Right cardiac atrium (tissue), 5 donors: ENCODE data around the gene ZSWIM5. TPM values are rescaled to one million over a fixed set of nuclear protein-coding genes. Genes with fewer than 3 reads are reported as not detected.
"Not testable (repeated sequence)": the region's sequence is repeated elsewhere in the genome, so short reads cannot be mapped to it uniquely, and the experiment has no call there.

ENCODE experiments used
- ATAC-seq, 2 donors: fragments of 200-7000 bp; cut with Tn5 transposase; one replicate each; pipeline versions ENCODE4 v1.8.0 to v1.9.1; 2020; ENCODE audit warnings: moderate library complexity in 2 of 2, mild to moderate bottlenecking in 1 of 2
- DNase-seq, 3 donors: peaks; one replicate each; pipeline ENCODE4 v3.0.0-alpha.2; 2020
- H3K27ac ChIP-seq: one replicate; pipeline ENCODE4 v1.5.1; 2013; ENCODE audit warnings: mild to moderate bottlenecking, low read length, control low read depth, moderate library complexity
- H3K27me3 ChIP-seq: one replicate; pipeline ENCODE4 v1.6.1; 2013; ENCODE audit not compliant: control insufficient read depth, insufficient read depth
- H3K4me1 ChIP-seq: one replicate; pipeline ENCODE4 v1.6.1; 2013; ENCODE audit warnings: low read length; ENCODE audit not compliant: control insufficient read depth, insufficient read depth
- H3K4me3 ChIP-seq: one replicate; pipeline ENCODE4 v1.5.1; 2013; ENCODE audit warnings: low read length, control low read depth
- H3K9me3 ChIP-seq: one replicate; pipeline ENCODE4 v1.6.1; 2013; ENCODE audit warnings: low read length; ENCODE audit not compliant: control insufficient read depth
- WGBS: extraction: QIAGEN DNeasy Blood & Tissue Kit; methylation state at CpG from one replicate; pipeline ENCODE4 v1.1.7; 2013; 5-methylcytosine and 5-hydroxymethylcytosine counted together
- intact Hi-C, 4 donors: fragments of 100-400 bp; cut with DNase I; formaldehyde crosslinking; loops; one replicate each; pipeline versions ENCODE4 v1.11.0 to v1.14.0; 2022 to 2023
- polyA plus RNA-seq: library from polyadenylated mRNA; stranded (reverse); fragments of 200-250 nt; gene quantifications from one replicate; pipeline ENCODE4 v1.2.3, GENCODE V29; 2013
- total RNA-seq, 4 donors: library from RNA; stranded (reverse); fragmentation: NEBNext Ultra II Directional; extraction: Animal tissue kit (Norgen Biotek cat#: 25700); gene quantifications; one replicate each; pipeline ENCODE4 v1.2.1, GENCODE V29; 2021
- donor health status: healthy with polysubstance abuse.
- donor health status: DM: no; HTN: yes; CAD: no.
- donor health status: DM: no; HTN: no; CAD: no.
- donor health status: DM: no; HTN: yes; CAD: no; lungs with severe emphysema.
- donor health status: DM: yes; HTN: yes; CAD: no.

ZSWIM5 gene
- total and polyA plus RNA-seq, 5 donors = 0.68 to 2.2 (median 1.8) TPM

- intact Hi-C loops = no loop called here
- no peak for DNase-seq
Measured at GRCh38 chr1:45079533-45079932, 126.9 kb downstream of the ZSWIM5 start.

DNA sequence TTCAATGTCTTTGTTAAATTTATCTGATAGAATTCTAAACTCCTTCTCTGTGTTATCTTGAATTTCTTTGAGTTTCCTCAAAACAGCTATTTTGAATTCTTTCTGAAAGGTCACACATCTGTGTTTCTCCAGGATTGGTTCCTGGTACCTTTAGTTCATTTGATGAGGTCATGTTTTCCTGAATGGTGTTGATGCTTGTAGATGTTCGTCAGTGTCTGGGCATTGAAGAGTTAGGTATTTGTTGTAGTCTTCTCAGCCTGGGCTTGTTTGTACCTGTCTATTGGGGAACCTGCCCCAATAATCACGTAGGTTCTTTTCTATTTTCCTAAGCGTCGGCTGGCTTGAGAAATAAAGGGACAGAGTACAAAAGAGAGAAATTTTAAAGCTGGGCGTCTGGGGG, 129.4 kb downstream of the ZSWIM5 start:
- WGBS = 92% methylated on average over 5 of the region's 5 CpGs
- H3K27ac ChIP-seq, DNase-seq, H3K9me3 ChIP-seq, H3K4me1 ChIP-seq, H3K27me3 ChIP-seq, ATAC-seq, H3K4me3 ChIP-seq, intact Hi-C loops: not testable (repeated sequence)

More at GRCh38 chr1:45079533-45079932, 126.9 kb downstream of the ZSWIM5 start:
- no peak for ATAC-seq
- Histone ChIP-seq H3K4me3 (no peak overlapping the region), H3K27ac (no peak overlapping the region), H3K9me3 (no peaks in the 10 kb centered on the region), H3K4me1 (no peaks in the 10 kb centered on the region), H3K27me3 (no peaks in the 10 kb centered on the region)

DNA sequence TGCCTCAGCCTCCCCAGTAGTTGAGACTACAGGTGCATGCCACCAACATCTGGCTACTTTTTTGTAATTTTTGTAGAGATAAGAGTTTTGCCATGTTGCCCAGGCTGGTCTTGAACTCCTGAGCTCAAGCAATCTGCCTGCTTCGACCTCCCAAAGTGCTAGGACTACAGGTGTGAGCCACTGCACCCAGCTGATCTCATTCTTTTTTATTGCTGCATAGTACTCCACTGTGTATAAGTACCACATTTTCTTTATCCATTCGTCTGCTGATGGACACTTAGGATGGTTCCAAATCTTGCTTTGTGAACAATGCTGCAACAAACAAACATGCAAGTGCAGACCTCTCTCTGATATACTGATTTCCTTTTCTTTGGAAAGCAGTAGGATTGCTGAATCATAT, 134.8 kb downstream of the ZSWIM5 start:
- ATAC-seq (no peak), DNase-seq (no peak)
- Histone ChIP-seq H3K27ac (no peak overlapping the region), H3K27me3 (no peaks in the 10 kb centered on the region), H3K9me3 (no peaks in the 10 kb centered on the region), H3K4me3 (no peak overlapping the region), H3K4me1 (no peaks in the 10 kb centered on the region)
- intact Hi-C loops = no loop called here
- 78% methylated on average over 2 of the region's 2 CpGs for WGBS

DNA sequence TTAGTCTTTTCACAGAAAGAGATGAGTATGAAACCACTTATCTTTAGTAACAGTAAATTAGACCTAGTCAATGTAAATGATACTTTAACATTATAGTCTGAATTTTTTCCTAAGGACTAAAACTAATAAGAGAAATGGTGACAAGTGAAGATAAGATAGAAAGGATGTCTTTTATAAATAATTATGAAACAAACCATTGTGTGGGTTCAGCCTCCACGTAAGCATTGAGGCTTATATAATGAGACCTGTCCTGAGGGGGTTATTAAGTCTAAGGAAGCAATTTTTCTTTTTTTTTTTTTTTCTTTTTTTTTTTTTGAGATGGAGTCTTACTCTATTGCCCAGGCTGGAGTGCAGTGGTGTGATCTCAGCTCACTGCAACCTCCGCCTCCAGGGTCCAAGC, 138.6 kb downstream of the ZSWIM5 start:
- 76% methylated on average over 2 of the region's 2 CpGs for WGBS
- H3K9me3 ChIP-seq = no peaks in the 10 kb centered on the region
- no peak for DNase-seq
- ATAC-seq = no peak
- intact Hi-C loops = no loop called here
- H3K4me3 ChIP-seq = no peak overlapping the region
- H3K27ac ChIP-seq = no peak overlapping the region
- H3K4me1 ChIP-seq = no peaks in the 10 kb centered on the region
- H3K27me3 ChIP-seq = no peaks in the 10 kb centered on the region

DNA sequence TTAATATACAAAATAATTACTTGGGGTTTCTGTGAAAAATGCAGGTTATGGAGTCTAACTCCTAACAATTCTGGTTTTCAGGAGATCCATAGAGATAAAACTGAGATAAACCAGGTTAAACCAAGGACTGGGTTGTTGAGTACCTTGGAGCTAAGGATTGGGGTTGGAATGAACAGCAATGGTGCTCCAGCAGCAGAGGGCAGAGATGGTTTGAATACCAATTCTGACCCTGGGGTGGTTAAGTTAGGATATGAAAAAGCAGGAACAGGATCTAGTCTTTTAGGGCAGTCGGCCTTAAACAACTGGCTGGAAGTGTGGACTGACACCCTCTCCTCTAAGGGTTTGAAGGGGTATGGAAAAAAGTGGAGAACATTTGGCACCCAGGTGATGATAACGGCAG, 141.3 kb downstream of the ZSWIM5 start:
- no peak for DNase-seq
- Histone ChIP-seq H3K27me3 (no peaks in the 10 kb centered on the region), H3K4me3 (no peak overlapping the region), H3K9me3 (no peaks in the 10 kb centered on the region), H3K4me1 (no peaks in the 10 kb centered on the region), H3K27ac (no peak overlapping the region)
- ATAC-seq = no peak
- intact Hi-C loops = no loop called here
- 65% methylated on average over 2 of the region's 2 CpGs for WGBS

DNA sequence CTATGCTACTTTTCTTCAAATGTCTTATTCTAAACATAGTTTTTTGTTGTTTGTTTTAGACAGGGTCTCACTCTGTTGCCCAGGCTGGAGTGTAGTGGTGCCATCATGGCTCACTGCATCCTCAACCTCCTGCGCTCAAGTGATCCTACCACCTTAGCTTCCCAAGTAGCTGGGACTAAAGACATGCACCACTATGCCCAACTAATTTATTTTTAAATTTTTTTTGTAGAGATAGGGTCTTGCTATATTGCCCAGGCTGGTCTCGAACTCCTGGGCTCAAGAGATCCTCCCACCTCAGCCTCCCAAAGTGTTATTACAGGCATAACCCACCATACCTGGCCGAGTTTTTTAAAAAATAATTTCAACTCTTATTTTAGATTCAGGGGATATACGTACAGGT, 143.9 kb downstream of the ZSWIM5 start:
- H3K4me1 ChIP-seq, DNase-seq, H3K27me3 ChIP-seq, H3K9me3 ChIP-seq, H3K4me3 ChIP-seq, ATAC-seq, H3K27ac ChIP-seq, intact Hi-C loops: not testable (repeated sequence)
- 95% methylated on average over 4 of the region's 4 CpGs for WGBS

DNA sequence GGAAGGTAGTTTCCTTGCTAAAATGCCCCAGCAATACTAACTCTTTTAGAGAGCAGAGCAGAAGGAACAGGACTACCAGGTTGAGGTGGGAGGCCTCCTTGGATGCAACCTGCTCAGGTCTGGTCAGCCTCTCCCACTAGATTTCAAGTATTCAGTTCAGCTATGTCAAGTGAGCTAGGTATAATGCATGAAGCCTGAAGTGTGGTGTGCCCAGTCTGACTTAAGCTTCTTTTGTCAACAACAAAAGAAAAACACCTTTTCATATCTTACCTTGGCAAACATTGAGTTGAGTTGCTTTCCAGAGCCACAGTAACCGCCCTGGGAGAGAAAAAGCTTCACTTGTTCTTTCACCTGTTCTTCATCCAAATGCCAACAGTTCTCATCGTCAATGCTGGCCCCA, 146.6 kb downstream of the ZSWIM5 start:
- Histone ChIP-seq H3K4me1 (no peaks in the 10 kb centered on the region), H3K9me3 (no peaks in the 10 kb centered on the region), H3K4me3 (no peak overlapping the region), H3K27me3 (no peaks in the 10 kb centered on the region), H3K27ac (no peak overlapping the region)
- intact Hi-C loops = no loop called here
- no peak for ATAC-seq
- no peak for DNase-seq
- WGBS = 89% methylated on average over 2 of the region's 2 CpGs

GRCh38 chr1:45057542-45057941, 148.9 kb downstream of the ZSWIM5 start:
- no peaks in the 10 kb centered on the region for H3K9me3 ChIP-seq
- DNase-seq (no peak), ATAC-seq (no peak)
- intact Hi-C loops = no loop called here
- no peaks in the 10 kb centered on the region for H3K4me1 ChIP-seq
- H3K4me3 ChIP-seq = no peak overlapping the region
- no peak overlapping the region for H3K27ac ChIP-seq
- WGBS = 55% methylated on average over 1 of the region's 1 CpG
- no peaks in the 10 kb centered on the region for H3K27me3 ChIP-seq

DNA sequence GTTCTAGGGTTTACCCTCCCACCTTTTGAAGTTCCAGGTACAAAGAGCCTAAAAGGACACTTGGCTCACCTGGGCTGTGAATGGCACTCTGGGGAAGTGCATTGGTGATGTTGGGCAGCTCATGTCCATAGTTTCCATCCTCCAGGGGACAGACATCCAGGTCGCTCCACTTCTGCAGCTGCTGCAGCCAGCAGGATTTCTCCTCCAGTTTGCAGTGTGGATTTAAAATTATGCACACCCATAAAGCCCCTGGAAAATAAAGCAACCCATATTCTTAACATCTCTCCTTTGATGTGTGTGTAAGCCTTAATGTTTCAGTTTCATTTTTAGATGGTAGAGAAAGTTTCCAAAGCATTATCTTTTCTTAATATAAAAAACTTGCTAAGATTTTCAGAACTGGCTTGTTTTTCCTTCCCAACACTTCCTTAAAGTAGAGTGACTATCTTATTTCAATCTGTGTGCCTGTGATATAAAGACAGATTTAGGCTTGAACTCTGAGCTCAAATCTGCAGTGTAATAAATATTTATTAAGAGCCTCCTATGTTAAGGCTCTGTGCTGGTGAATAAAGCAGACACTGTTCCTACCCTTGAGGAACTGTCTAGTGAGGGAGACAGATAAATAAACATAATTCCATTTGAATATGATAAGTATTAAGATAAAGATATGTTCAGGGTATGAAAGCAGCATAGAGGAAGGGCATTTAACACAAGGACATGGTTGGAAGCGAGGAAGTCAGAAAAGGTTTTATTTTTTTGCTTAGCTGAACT, 155.2 kb downstream of the ZSWIM5 start:
- no peak overlapping the region for H3K4me3 ChIP-seq
- H3K27ac ChIP-seq = no peak overlapping the region
- intact Hi-C loops = no loop called here
- no peaks in the 10 kb centered on the region for H3K27me3 ChIP-seq
- no peaks in the 10 kb centered on the region for H3K9me3 ChIP-seq
- 59% methylated on average over 2 of the region's 2 CpGs for WGBS
- H3K4me1 ChIP-seq = no peaks in the 10 kb centered on the region
- ATAC-seq = no peak
- DNase-seq = no peak

DNA sequence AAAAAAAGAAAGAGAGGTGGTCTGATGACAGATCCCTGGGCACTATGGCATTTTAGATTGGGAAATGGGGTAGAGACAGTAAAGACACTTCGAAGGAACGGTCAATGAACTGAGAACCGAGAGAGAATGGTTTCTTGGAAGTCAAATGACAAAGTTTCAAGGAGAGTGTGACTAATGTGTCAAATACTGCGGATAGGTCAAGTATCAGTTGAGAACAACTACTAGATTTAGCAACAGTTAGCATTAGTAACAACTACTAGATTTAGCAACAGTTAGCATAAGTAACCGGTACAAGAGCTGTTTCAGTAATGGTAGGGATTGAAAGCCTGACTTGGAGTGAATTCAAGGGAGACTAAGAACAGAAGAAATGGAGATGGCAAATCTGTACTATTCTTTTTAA, 159.4 kb downstream of the ZSWIM5 start:
- no peak for DNase-seq
- intact Hi-C loops = no loop called here
- Histone ChIP-seq H3K9me3 (no peaks in the 10 kb centered on the region), H3K4me1 (no peaks in the 10 kb centered on the region), H3K27me3 (no peaks in the 10 kb centered on the region), H3K27ac (no peak overlapping the region), H3K4me3 (no peak overlapping the region)
- ATAC-seq = no peak
- WGBS = 94% methylated on average over 5 of the region's 5 CpGs

- WGBS = 94% methylated on average over 1 of the region's 1 CpG
- DNase-seq (no peak), ATAC-seq (no peak)
- Histone ChIP-seq H3K27ac (no peak overlapping the region), H3K9me3 (no peaks in the 10 kb centered on the region), H3K27me3 (no peaks in the 10 kb centered on the region), H3K4me3 (no peak overlapping the region), H3K4me1 (no peaks in the 10 kb centered on the region)
- intact Hi-C loops = no loop called here
Measured at GRCh38 chr1:45044916-45045315, 161.5 kb downstream of the ZSWIM5 start.

- intact Hi-C loops = no loop called here
- no peaks in the 10 kb centered on the region for H3K9me3 ChIP-seq
- 82% methylated on average over 5 of the region's 5 CpGs for WGBS
- no peak overlapping the region for H3K4me3 ChIP-seq
- no peak overlapping the region for H3K27ac ChIP-seq
- DNase-seq (no peak), ATAC-seq (no peak)
- no peaks in the 10 kb centered on the region for H3K27me3 ChIP-seq
- H3K4me1 ChIP-seq = no peaks in the 10 kb centered on the region
Measured at GRCh38 chr1:45043094-45043493, 163.3 kb downstream of the ZSWIM5 start.
